COLO668 (cell line): ENCODE results near the gene LRPAP1.
"Not testable (repeated sequence)": the region's sequence is repeated elsewhere in the genome, so short reads cannot be mapped to it uniquely, and the experiment has no call there.

ENCODE experiments used
- DNase-seq: peaks from one replicate; lab custom pipeline; 2025; ENCODE audit not compliant: unreplicated experiment; lab: John Stamatoyannopoulos, UW

The LRPAP1 gene

GRCh38 chr4:3531879-3532750 lies at the start of gene LRPAP1:
LRPAP1 (minus strand) TSS chr4:3532422; CDS start chr4:3532412, 10 bp downstream.
- DNase-seq: peak; percentile 90

DNA sequence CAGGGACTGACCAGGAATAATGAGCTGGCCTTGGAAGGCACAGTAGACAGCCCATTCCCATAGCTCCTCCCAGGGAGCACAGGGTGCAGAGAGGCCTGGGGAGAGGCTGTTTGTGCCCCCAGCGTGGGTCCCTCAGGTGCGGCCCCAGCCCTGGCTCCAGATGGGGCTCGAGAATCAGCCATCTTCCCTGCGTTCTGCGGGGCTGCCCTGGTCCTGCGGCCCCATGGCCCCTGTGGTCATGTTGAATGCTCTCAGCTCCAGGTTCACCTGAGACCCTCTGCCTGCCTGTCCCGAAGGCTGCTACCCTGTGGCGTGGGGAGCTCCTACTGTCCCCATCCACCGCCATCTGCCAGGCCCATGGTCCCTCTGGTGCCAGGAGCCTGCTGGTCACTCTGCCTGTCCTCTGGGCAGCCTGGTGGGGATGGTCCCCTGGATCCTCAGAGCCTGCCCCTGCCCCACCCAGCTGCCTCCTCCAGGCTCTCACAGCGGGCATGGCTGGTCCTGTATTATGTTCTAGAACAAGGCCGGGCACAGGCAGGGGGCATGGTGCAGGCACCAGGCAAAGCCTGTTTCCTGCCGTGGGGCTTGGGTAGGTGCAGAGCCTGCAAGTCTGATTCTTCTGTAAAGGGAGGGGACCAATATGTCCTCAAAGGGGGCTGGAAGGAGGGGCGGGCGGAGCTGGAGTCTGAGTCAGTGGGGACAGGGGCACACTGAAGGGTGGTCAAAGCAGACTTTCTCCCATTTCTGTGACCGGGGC lies 49.3 kb upstream of the LRPAP1 start:
- not testable (repeated sequence) for DNase-seq

GRCh38 chr4:3580859-3581258 lies 48.6 kb upstream of the LRPAP1 start:
- DNase-seq: not testable (repeated sequence)

DNA sequence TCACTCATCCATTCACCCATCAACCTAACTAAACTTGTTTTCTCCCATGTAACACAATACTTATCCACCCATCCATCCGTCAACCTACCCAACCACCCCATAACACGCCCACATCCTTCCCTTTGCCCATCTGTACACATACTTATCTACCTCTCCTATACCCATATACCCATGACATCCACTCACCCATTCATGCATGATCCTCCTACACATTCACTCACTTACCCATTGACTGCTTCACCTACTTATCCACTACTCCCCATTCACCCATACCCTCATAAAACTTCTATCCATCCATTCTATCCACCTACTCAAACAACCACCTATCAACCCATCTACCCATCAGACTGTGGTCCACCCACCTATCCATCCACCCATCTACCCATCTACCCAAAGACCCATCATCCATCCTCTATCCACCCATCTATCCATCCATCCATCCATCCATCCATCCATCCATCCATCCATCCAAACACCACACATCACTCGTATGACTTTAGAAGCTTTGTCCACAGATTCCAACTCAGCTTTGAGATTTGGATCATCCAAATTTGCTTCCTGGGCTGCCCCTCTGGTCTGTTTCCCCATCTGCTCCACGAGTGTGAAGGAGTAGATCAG lies 46.4 kb upstream of the LRPAP1 start:
- not testable (repeated sequence) for DNase-seq

DNA sequence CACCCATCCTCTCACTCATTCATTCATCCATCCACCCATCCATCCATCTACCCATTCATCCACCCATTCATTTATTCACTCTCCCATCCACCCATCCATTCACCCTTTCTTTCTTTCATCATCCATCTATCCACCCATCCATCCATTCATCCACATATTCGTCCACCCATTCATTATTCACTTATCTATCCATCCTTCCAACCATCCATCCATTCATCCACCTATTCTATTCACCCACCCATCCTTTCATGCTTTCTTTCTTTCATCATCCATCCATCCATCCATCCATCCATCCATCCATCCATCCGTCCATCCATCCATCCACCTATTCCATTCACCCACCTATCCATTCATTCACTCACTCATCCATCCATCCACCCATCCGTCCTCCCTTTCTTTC lies 45.8 kb upstream of the LRPAP1 start:
- DNase-seq: not testable (repeated sequence)

DNA sequence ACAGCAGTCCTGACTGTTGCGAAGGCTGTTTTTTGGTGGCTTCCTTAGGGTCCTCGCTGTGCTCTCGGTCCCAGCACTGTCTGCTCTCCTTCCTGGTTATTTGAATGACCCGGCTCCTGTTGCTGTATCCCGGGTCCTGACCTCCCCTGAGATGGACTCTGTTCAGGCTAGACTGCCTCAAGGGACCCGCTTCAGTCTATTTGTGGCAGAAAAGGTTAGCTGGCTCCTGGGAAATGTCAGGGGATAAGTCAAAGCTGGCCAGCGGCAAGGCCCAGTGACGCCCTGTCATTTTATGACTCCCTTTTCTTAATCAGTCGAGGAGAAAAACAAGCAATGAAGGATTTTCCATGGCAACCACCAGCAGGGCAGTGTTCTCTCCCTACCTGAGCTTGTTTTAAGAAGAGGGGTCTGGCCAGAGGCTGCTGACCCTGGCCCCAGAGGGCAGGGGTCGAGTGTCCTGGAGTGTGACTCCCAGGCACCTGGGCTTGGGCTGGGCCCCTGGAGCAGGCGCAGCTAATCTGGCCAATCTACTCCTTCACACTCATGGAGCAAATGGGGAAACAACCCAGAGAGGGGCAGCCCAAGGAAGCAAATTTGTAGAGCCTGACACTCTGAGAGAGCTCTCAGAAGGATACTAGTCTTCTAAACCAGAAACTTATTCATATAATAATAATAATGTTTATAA lies 45.1 kb upstream of the LRPAP1 start:
- DNase-seq: not testable (repeated sequence)

GRCh38 chr4:3576533-3577207 lies 44.4 kb upstream of the LRPAP1 start:
- not testable (repeated sequence) for DNase-seq

- DNase-seq: not testable (repeated sequence)
These were observed 43.5 kb upstream of the LRPAP1 start for GRCh38 chr4:3575426-3576369.

DNA sequence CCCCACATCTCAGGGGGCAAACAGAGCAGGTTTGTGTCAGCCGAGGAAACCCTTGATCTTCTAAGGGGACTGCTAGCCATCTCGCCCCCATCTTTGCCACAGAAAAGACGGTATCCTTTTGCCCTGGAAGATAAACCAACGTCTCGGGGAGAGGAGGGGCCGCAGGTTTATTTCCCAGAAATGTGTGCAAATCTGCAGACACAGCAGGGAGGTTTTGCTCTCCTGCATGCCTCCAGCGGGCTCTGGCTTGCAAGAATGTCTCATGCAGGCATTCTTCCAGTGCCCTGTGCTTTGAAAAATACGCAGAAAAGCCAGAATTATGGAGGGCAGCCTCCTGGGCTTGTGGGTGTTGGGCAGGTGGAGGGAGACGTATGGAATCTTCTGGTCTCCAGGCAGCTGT lies 42.6 kb upstream of the LRPAP1 start:
- DNase-seq: not testable (repeated sequence)

DNA sequence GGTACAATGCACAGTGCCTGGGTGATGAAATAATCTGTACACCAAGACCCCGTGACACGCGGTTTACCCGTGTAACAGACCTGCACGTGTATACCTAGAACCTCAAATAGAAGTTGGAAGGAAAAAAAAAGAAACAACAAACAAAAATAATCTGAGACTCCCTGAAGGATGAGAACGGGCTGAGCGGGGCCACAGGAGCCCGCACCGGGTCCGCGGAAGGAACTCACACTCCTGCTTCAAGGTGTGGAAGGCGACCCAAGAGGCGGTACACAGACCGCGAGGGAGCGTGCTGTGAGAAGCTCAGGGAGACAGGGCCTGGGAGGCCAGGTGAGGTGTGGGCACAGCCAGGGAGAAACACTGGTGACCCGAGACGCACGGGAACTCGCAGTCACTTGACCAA lies 42.1 kb upstream of the LRPAP1 start:
- DNase-seq: not testable (repeated sequence)

GRCh38 chr4:3573131-3573530 lies 40.9 kb upstream of the LRPAP1 start:
- DNase-seq: no peak

GRCh38 chr4:3572363-3572762 lies 40.1 kb upstream of the LRPAP1 start:
- no peak for DNase-seq

GRCh38 chr4:3571921-3572320 lies 39.7 kb upstream of the LRPAP1 start:
- no peak for DNase-seq

DNA sequence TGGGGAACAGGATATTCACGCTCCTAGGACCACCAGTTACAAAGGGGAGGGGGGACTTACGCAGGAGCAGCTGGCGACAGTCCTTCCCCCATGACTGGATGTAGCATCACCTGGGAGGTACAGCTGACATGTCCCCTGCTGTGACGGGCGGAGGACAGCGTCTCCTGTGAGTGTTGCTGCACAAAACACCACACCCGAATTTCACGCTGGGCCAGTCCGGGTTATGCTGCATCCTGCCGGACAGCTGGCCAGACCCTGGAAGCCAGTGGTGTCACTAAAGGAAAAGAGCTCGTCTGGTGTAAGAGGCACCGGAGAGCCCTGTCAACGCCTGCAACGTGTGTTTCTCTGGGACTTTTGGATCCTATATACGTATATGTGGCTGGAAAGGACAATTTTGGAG lies 38.7 kb upstream of the LRPAP1 start:
- DNase-seq: not testable (repeated sequence)

GRCh38 chr4:3569611-3570010 lies 37.4 kb upstream of the LRPAP1 start:
- not testable (repeated sequence) for DNase-seq

DNA sequence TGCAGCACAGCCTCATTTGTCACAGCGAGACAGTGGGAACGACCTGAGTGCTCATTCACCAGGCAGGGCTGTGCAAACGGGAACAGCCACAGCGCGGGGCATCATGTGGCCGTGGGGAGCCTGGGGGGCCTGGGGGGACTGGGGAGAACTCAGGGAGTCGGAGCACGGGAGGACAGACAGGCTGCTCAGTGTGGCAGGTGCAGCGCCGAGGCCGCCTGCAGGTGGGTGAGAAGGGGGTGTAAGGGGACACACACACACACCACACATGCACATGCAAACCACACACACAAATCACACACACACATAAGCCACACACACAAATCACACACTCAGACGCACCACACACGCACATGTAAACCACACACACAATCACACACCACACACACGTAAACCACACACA lies 34.5 kb upstream of the LRPAP1 start:
- peak; percentile 9 for DNase-seq

DNA sequence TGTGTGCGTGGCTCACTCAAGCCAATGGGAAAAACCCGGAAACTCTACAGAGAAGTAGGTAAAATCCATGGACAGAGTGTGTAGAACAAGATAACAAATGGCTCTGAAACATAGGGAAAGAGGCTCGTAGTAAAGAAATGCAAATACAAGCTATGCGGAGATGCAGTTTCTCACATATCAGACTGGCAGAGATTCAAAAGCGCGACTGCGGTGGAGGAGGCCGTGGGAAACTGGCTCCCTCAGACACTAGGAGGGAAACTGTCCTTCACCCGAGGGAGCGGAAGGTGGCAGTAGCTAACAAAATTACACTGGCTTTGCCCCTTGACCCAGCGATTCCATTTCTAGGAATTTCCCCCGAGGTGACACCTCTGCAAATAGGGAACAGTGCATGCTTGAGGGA lies 34.1 kb upstream of the LRPAP1 start:
- not testable (repeated sequence) for DNase-seq

GRCh38 chr4:3564948-3565347 lies 32.7 kb upstream of the LRPAP1 start:
- not testable (repeated sequence) for DNase-seq

DNA sequence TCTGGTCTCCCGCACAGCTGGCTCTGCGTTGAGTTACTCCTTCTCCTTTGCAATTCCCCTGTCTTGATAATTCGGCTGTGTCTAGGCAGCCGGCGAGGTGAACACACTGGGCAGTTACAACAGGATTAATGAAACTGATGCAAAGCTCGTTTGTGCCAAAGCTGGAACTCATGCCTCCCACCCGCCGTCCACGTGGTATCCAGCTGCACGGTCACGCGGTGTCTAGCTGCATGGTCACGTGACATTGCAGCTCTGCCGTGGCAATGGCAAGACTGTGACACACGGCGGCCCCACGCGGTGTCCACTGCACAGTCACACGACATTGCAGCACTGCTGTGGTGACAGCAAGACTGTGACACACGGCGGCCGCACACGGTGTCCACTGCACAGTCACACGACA lies 31.2 kb upstream of the LRPAP1 start:
- no peak for DNase-seq
